ENCODE data around the gene PRDM12.

PRDM12 gene

GRCh38 chr9:130693101-130693425 is 28.7 kb downstream of the PRDM12 start:
- no peak for DNase-seq

GRCh38 chr9:130693426-130694191 is 29.2 kb downstream of the PRDM12 start, which contains the start of gene EXOSC2:
Gene EXOSC2 (plus strand): TSS chr9:130693780. CDS start chr9:130693792, 12 bp downstream.
- peak; percentile 99 for DNase-seq

- peak; percentile 68 for DNase-seq
Measured at GRCh38 chr9:130694205-130694604, 29.8 kb downstream of the PRDM12 start.

GRCh38 chr9:130696139-130696650 is 31.8 kb downstream of the PRDM12 start:
- DNase-seq, result no peak

GRCh38 chr9:130696996-130697395 is 32.6 kb downstream of the PRDM12 start:
- DNase-seq, result no peak

- no peak for DNase-seq
Measured at GRCh38 chr9:130698514-130698913, 34.1 kb downstream of the PRDM12 start.

GRCh38 chr9:130699047-130699446 is 34.7 kb downstream of the PRDM12 start:
- DNase-seq, result no peak

- peak; percentile 89 for DNase-seq
Measured at GRCh38 chr9:130701059-130702022, 36.9 kb downstream of the PRDM12 start.

GRCh38 chr9:130703501-130703900 is 39.1 kb downstream of the PRDM12 start:
- DNase-seq, result no peak

- DNase-seq, result peak; percentile 85
Measured at GRCh38 chr9:130707225-130707976, 43.0 kb downstream of the PRDM12 start.

GRCh38 chr9:130710822-130711352 is 46.5 kb downstream of the PRDM12 start:
- DNase-seq, result no peak

GRCh38 chr9:130711469-130711868 is 47.1 kb downstream of the PRDM12 start:
- DNase-seq, result no peak

- DNase-seq, result peak; percentile 99
Measured at GRCh38 chr9:130712564-130713285, 48.3 kb downstream of the PRDM12 start.

GRCh38 chr9:130713286-130713960 is 49.0 kb downstream of the PRDM12 start:
- peak; percentile 39 for DNase-seq

- no peak for DNase-seq
Measured at GRCh38 chr9:130714586-130715110, 50.3 kb downstream of the PRDM12 start.

- no peak for DNase-seq
Measured at GRCh38 chr9:130715270-130715669, 50.9 kb downstream of the PRDM12 start.

GRCh38 chr9:130718562-130718961 is 54.2 kb downstream of the PRDM12 start:
- DNase-seq, result no peak

- DNase-seq, result no peak
Measured at GRCh38 chr9:130720762-130721161, 56.4 kb downstream of the PRDM12 start.

- no peak for DNase-seq
Measured at GRCh38 chr9:130728721-130729120, 64.3 kb downstream of the PRDM12 start.

GRCh38 chr9:130729145-130729544 is 64.8 kb downstream of the PRDM12 start:
- no peak for DNase-seq

- no peak for DNase-seq
Measured at GRCh38 chr9:130731355-130731754, 67.0 kb downstream of the PRDM12 start.
